Retinal pigment epithelial cell (primary cell): ENCODE measurements around the gene AKAP13.

Source experiments
- DNase-seq: peaks from one replicate; pipeline ENCODE4 v3.0.0-alpha.2; 2010; ENCODE audit warnings: low read depth
- H3K4me3 ChIP-seq: 2 replicates; pipeline ENCODE4 v1.5.1; 2011; ENCODE audit warnings: mild to moderate bottlenecking, low read length, control low read depth, moderate library complexity
- CTCF ChIP-seq: conservative IDR thresholded peaks from 2 replicates; pipeline ENCODE4 v1.5.1; 2011; ENCODE audit warnings: low read depth, low read length, control low read depth, inconsistent platforms

Gene AKAP13

DNA sequence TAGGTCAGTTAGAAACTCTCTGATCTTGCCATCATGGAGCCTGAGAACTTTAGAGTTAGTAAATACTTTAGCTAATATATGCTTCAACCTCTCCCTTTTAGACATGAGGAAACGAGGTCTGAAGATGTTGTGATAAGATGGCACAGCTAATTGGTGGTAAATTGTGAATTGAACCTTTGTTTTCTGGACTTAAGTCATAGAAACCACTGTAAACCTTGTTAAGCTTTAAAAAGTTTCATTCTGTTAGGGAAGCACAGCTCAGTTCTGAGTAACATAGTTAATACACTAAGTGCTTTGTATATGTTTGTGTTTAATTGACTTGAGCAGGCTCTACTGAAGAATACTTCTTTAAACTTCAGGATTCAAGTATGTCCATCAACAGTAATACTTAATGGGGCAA lies 108.6 kb downstream of the AKAP13 start:
- no peak overlapping the region for H3K4me3 ChIP-seq
- no peak for TF ChIP-seq CTCF
- peak; percentile 61 for DNase-seq

DNA sequence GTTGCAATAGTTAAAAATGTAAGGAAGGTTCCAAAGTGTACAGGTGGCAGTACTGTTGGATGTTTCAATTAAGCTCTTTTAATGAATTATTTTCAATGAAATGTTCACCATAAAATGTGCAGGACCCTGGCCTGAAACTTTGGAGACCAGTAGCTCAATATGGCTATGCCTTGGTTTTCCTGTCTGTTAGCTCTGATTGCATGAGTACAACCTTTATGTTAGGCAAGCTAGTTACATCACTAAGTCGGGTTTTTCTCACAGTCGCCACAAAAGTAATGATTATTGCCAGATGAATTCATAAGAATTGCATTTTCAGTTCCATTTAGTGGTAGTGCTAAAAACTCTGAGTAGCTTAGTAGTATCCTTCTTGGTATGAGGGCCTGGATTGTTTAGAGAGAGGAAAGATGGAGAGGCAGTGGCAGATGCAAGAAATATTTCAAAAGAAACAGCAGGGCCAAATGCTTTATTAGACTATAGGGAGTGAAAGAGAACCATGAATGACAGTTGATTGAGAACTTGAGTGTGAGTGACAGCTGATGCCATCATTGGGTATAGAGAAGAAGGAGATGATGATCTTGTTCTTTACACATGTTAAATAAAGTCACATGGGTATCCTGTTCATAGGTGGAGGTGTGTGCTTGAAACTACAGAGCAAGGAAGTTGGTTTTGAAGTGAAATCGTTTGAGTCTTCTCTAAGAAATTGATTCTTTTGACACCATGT lies 109.5 kb downstream of the AKAP13 start:
- DNase-seq, result no peak
- H3K4me3 ChIP-seq, result no peak overlapping the region
- TF ChIP-seq CTCF, result no peak

- no peak for TF ChIP-seq CTCF
- no peak for DNase-seq
- no peak overlapping the region for H3K4me3 ChIP-seq
Observed at GRCh38 chr15:85490856-85491255, 110.5 kb downstream of the AKAP13 start.

- no peak for TF ChIP-seq CTCF
- DNase-seq, result no peak
- H3K4me3 ChIP-seq, result no peak overlapping the region
Observed at GRCh38 chr15:85491691-85492090, 111.3 kb downstream of the AKAP13 start.

DNA sequence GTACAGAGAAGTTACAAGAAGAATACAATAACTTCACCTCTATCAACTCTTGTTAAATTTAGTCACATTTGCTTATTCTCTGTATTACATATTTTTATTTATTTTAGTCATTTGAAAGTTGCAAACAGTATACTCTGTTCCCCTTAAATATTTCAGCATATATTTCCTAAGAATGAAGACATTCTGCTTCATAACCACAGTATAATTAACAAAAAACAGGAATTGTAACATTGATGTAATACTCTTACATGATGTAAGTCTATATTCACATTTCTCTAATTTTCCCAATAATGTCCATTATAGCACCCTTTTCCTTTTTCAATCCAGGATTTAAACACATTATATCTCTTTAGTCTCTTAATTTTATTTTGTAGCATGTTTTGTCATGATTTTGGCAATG lies 112.0 kb downstream of the AKAP13 start:
- no peak for DNase-seq

DNA sequence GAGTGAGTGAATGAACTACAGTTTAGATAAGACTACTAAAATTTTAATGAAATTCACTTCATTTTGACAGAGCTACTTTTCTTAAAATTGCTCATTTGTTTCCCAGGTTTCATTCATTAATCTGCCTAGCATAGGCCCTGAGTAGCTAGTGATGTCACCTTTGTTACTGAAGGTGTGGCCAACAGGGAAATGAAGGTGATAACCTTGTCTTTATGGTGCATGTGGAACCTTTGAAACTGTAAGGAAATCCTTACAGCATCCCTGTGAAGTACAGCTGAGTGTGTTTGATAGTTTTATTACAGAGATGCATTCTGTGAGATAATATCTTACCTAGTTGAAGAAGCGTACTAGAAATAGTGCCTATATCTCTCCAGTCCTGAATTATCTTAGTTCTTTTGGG lies 112.9 kb downstream of the AKAP13 start:
- H3K4me3 ChIP-seq, result no peak overlapping the region
- no peak for DNase-seq
- no peak for TF ChIP-seq CTCF

More for the DNA sequence above, 112.0 kb downstream of the AKAP13 start:
- no peak for TF ChIP-seq CTCF
- no peak overlapping the region for H3K4me3 ChIP-seq

- TF ChIP-seq CTCF, result no peak
- DNase-seq, result peak; percentile 73
- no peak overlapping the region for H3K4me3 ChIP-seq
Observed at GRCh38 chr15:85494048-85494777, 113.8 kb downstream of the AKAP13 start.
